SK-N-MC (cell line): ENCODE data around the gene SLC7A7.

ENCODE experiments used
- EZH2 ChIP-seq: fragments of 200-600 bp; sonication (generic); IDR thresholded peaks from one replicate; pipeline ENCODE4 v1.6.1; 2017; ENCODE audit warnings: antibody characterized with exemption
- POLR2AphosphoS5 ChIP-seq: IDR thresholded peaks from 2 replicates; pipeline ENCODE4 v1.6.1; 2012; ENCODE audit warnings: mild to moderate bottlenecking, low read depth, low read length, borderline replicate concordance

DNA sequence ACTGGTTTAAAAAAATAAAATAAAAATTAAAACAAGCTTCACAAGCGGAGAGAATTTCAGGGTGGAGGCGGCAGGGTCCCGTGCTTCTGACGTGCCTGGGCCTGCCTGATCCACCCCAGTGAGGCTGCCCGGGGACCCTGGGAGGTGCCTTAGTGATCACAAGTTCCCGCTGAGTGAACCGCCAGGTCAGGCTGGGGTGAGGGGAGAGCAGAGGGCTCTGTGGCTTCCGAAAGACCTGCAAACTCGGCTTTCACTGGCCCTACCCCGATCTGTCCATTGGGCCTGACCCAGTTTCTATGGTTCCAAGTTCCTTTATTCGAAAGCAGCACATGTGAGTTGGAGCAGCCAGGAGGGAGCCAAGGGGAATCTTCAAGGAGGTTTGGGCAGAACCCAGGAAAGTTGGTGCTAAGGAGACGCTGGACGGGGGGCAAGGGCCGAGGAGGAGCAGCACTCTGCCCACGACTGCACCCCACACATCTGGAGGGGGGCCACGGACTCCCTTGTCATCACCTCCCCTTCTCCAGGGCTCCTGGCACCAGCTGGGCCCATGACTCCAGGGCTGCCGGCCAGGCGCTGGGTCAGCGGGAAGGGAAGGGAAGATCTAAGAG is 34.1 kb upstream of the SLC7A7 start:
- no peak for TF ChIP-seq POLR2AphosphoS5
- no peak for TF ChIP-seq EZH2
